Testis (tissue), 2 donors: ENCODE results near the gene PRELID1.

ENCODE experiments used
- POLR2A ChIP-seq: fragments of 450-650 bp; IDR thresholded peaks from one replicate; pipeline ENCODE4 v1.6.1; 2017; ENCODE audit warnings: antibody characterized with exemption, mild to moderate bottlenecking, moderate library complexity
- TF ChIP-seq, protein P1 (sequence below), 3 experiments: fragments of 450-650 bp in 2 of 3; fragments of 200-600 bp in 1 of 3; sonication (generic) in 1 of 3; IDR thresholded peaks; one replicate each; pipeline ENCODE4 v1.5.1; 2016 to 2019; ENCODE audit warnings: antibody characterized with exemption in 3 of 3, mild to moderate bottlenecking in 2 of 3, moderate library complexity in 1 of 3

DNA sequence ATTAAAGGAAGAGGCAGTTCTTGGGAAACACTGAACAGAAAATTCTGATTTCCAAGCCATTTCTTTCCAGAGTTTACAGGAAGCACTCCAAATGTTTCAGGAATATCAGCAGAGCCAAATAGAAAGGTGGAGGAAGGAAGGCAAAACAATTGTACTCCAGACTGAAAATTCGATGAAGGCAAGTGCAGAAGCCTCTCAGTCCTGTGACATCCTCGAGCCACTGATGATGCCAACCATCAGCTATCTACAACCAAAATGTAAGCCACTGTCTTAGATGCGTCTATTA, 45.7 kb downstream of the PRELID1 start:
- TF ChIP-seq, protein P1, sequence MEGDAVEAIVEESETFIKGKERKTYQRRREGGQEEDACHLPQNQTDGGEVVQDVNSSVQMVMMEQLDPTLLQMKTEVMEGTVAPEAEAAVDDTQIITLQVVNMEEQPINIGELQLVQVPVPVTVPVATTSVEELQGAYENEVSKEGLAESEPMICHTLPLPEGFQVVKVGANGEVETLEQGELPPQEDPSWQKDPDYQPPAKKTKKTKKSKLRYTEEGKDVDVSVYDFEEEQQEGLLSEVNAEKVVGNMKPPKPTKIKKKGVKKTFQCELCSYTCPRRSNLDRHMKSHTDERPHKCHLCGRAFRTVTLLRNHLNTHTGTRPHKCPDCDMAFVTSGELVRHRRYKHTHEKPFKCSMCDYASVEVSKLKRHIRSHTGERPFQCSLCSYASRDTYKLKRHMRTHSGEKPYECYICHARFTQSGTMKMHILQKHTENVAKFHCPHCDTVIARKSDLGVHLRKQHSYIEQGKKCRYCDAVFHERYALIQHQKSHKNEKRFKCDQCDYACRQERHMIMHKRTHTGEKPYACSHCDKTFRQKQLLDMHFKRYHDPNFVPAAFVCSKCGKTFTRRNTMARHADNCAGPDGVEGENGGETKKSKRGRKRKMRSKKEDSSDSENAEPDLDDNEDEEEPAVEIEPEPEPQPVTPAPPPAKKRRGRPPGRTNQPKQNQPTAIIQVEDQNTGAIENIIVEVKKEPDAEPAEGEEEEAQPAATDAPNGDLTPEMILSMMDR (IDR thresholded peaks at IDR 0.05), result no peak
- no peak for TF ChIP-seq POLR2A
